Measurements from ENCODE around the gene KIAA2012.

DNA sequence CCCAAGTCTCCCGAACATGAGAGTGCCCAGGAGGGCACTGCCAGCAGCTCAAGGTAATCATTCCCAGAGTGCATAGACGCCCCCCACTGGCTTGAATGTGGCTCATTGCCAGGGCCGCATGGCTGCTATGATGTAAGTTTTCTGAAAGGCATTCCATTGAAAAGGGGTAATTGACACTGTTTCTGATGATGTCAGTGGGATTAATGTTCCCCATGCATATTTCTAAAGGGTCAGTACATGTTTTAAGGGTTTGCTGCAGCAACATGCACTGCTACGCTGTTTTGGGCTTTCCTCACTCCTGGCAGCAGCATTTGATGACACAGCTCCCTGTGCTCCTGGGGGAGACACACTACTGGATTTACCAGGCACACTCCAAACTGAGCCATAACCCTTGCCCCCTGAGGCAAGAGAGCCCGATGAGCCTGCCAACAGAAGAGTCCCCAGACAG lies 36.7 kb downstream of the KIAA2012 start:
- TF ChIP-seq, protein P1, sequence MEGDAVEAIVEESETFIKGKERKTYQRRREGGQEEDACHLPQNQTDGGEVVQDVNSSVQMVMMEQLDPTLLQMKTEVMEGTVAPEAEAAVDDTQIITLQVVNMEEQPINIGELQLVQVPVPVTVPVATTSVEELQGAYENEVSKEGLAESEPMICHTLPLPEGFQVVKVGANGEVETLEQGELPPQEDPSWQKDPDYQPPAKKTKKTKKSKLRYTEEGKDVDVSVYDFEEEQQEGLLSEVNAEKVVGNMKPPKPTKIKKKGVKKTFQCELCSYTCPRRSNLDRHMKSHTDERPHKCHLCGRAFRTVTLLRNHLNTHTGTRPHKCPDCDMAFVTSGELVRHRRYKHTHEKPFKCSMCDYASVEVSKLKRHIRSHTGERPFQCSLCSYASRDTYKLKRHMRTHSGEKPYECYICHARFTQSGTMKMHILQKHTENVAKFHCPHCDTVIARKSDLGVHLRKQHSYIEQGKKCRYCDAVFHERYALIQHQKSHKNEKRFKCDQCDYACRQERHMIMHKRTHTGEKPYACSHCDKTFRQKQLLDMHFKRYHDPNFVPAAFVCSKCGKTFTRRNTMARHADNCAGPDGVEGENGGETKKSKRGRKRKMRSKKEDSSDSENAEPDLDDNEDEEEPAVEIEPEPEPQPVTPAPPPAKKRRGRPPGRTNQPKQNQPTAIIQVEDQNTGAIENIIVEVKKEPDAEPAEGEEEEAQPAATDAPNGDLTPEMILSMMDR (IDR thresholded peaks at IDR 0.05), result no peak
- no peak for TF ChIP-seq POLR2A (IDR thresholded peaks at IDR 0.05)

Measured in uterus (tissue), 2 donors.